GM19025 (cell line): ENCODE measurements around the gene EPS8L3.
"Not testable (repeated sequence)": the region's sequence is repeated elsewhere in the genome, so short reads cannot be mapped to it uniquely, and the experiment has no call there.

Experiments
- ATAC-seq: cut with Tn5 transposase; IDR thresholded peaks from one replicate; pipeline ENCODE4 v1.9.1; 2021; ENCODE audit warnings: mild to moderate bottlenecking, low read depth, moderate library complexity; ENCODE audit not compliant: unreplicated experiment

Gene EPS8L3

GRCh38 chr1:109765896-109766615, 2.3 kb upstream of the EPS8L3 start:
- no peak for ATAC-seq

- ATAC-seq, result no peak
Measured at GRCh38 chr1:109765483-109765815, 1.7 kb upstream of the EPS8L3 start.

- ATAC-seq, result no peak
Measured at GRCh38 chr1:109764561-109765482, 1.1 kb upstream of the EPS8L3 start.

GRCh38 chr1:109762821-109763645, 690 bp downstream of the EPS8L3 start:
- ATAC-seq, result no peak

GRCh38 chr1:109762039-109762585, 1.6 kb downstream of the EPS8L3 start:
- no peak for ATAC-seq

GRCh38 chr1:109761227-109762038, 2.3 kb downstream of the EPS8L3 start:
- ATAC-seq, result no peak

GRCh38 chr1:109760581-109761226, 3.0 kb downstream of the EPS8L3 start:
- no peak for ATAC-seq

- ATAC-seq, result no peak
Measured at GRCh38 chr1:109759513-109760334, 4.0 kb downstream of the EPS8L3 start.

GRCh38 chr1:109757936-109758786, 5.6 kb downstream of the EPS8L3 start:
- ATAC-seq, result no peak

- no peak for ATAC-seq
Measured at GRCh38 chr1:109756848-109757521, 6.7 kb downstream of the EPS8L3 start.

GRCh38 chr1:109756325-109756724, 7.4 kb downstream of the EPS8L3 start:
- ATAC-seq, result not testable (repeated sequence)

- ATAC-seq, result no peak
Measured at GRCh38 chr1:109754738-109755137, 9.0 kb downstream of the EPS8L3 start.

- ATAC-seq, result no peak
Measured at GRCh38 chr1:109751531-109752260, 12.0 kb downstream of the EPS8L3 start.

GRCh38 chr1:109750920-109751319, 12.8 kb downstream of the EPS8L3 start:
- ATAC-seq, result no peak

- no peak for ATAC-seq
Measured at GRCh38 chr1:109750241-109750882, 13.4 kb downstream of the EPS8L3 start.

GRCh38 chr1:109749221-109749620, 14.5 kb downstream of the EPS8L3 start:
- ATAC-seq, result no peak
